Endothelial cell of umbilical vein (primary cell): ENCODE measurements around the gene SUMF1. TPM values are rescaled to one million over a fixed set of nuclear protein-coding genes. Genes with fewer than 3 reads are reported as not detected.

Experiments
- BruUV-seq: library from RNA; stranded (reverse); fragments of 400-500 nt; replicated peaks from 2 replicates; lab custom pipeline; 2021; lab: Mats Ljungman, UMichigan
- CTCF ChIA-PET: fragments of 300-600, 350-600 bp; sonication (Branson Sonifier 250); formaldehyde crosslinking; loops from one replicate; lab custom pipeline; 2021; ENCODE audit warnings: antibody characterized with exemption, inconsistent platforms; lab: Charles Lee
- POLR2A ChIA-PET: fragments of 300-600, 350-600 bp; sonication (Branson Sonifier 250); formaldehyde crosslinking; loops from one replicate; lab custom pipeline; 2021; ENCODE audit warnings: antibody characterized with exemption, inconsistent platforms; lab: Charles Lee
- DNase-seq: peaks from one replicate; pipeline ENCODE4 v3.0.0-alpha.2; 2011; ENCODE audit warnings: low read depth, low spot score
- FAIRE-seq: peaks from 2 replicates; lab custom pipeline; 2011; peaks lifted over from hg19 to GRCh38; lab: Jason Lieb, UNC
- H2AFZ ChIP-seq: 2 replicates; pipeline ENCODE4 v1.6.0; 2012; ENCODE audit warnings: low read depth, low read length, control low read depth, inconsistent platforms
- H3K27ac ChIP-seq: 2 replicates; pipeline ENCODE4 v1.5.1; 2011; ENCODE audit warnings: low read depth, mild to moderate bottlenecking, control low read depth, low read length, moderate library complexity; ENCODE audit not compliant: insufficient read depth
- H3K27me3 ChIP-seq, 2 experiments: 2 replicates each; pipeline versions ENCODE4 v1.6.0 to v1.6.1; 2011; ENCODE audit warnings: low read length in 2 of 2, mixed read lengths in 1 of 2; ENCODE audit not compliant: control insufficient read depth in 2 of 2, insufficient read depth in 2 of 2
- H3K36me3 ChIP-seq, 2 experiments: 2 replicates in 1 of 2; 3 replicates in 1 of 2; pipeline ENCODE4 v1.5.1; 2011; ENCODE audit warnings: low read length in 2 of 2, mild to moderate bottlenecking in 1 of 2, moderate library complexity in 1 of 2; ENCODE audit not compliant: control insufficient read depth in 2 of 2, insufficient read depth in 2 of 2; ENCODE audit errors: extremely low read depth in 1 of 2
- H3K4me1 ChIP-seq: 3 replicates; pipeline ENCODE4 v1.5.1; 2011; ENCODE audit warnings: mild to moderate bottlenecking, low read length; ENCODE audit not compliant: control insufficient read depth, insufficient read depth; ENCODE audit errors: extremely low read depth
- H3K4me2 ChIP-seq: 2 replicates; pipeline ENCODE4 v1.6.1; 2011; ENCODE audit warnings: low read length, control low read depth, mixed read lengths; ENCODE audit not compliant: insufficient read depth
- H3K4me3 ChIP-seq, 3 experiments: fragments of 200-600 bp in 1 of 3; sonication (generic), shearing (Covaris generic) in 1 of 3; replicated peaks in 1 of 3; 2 replicates each; pipeline ENCODE4 v1.5.1; 2011 to 2016; ENCODE audit warnings: control low read depth in 3 of 3, low read length in 3 of 3, mild to moderate bottlenecking in 2 of 3, inconsistent platforms in 1 of 3, low read depth in 1 of 3, moderate library complexity in 1 of 3; ENCODE audit not compliant: insufficient read depth in 1 of 3
- H3K79me2 ChIP-seq: 2 replicates; pipeline ENCODE4 v1.6.0; 2012; ENCODE audit warnings: low read length, inconsistent platforms; ENCODE audit not compliant: control insufficient read depth, insufficient read depth
- H3K9ac ChIP-seq: replicated peaks from 2 replicates; pipeline ENCODE3; 2011; ENCODE audit warnings: low read length, control low read depth; ENCODE audit not compliant: insufficient read depth; ENCODE audit errors: extremely low read depth
- H3K9me1 ChIP-seq: replicated peaks from 3 replicates; pipeline ENCODE4 v1.6.0; 2011; ENCODE audit warnings: mild to moderate bottlenecking, low read length; ENCODE audit not compliant: control insufficient read depth, insufficient read depth; ENCODE audit errors: extremely low read depth
- H3K9me3 ChIP-seq: replicated peaks from 2 replicates; pipeline ENCODE4 v1.5.1; 2012; ENCODE audit warnings: low read length, inconsistent platforms; ENCODE audit not compliant: control insufficient read depth, insufficient read depth
- H4K20me1 ChIP-seq: replicated peaks from 2 replicates; pipeline ENCODE3; 2011; ENCODE audit warnings: mild to moderate bottlenecking, low read length; ENCODE audit not compliant: control insufficient read depth, insufficient read depth; ENCODE audit errors: extremely low read depth
- EZH2 ChIP-seq: IDR thresholded peaks from 2 replicates; pipeline ENCODE4 v1.6.1; 2012; ENCODE audit warnings: borderline replicate concordance, low read depth, mild to moderate bottlenecking, moderate library complexity, low read length, inconsistent platforms; ENCODE audit not compliant: severe bottlenecking
- FOS ChIP-seq: IDR thresholded peaks from 2 replicates; pipeline ENCODE4 v1.6.1; 2011; ENCODE audit warnings: mild to moderate bottlenecking, low read length, moderate library complexity, borderline replicate concordance; ENCODE audit not compliant: insufficient read depth
- GATA2 ChIP-seq: IDR thresholded peaks from 2 replicates; pipeline ENCODE4 v1.7.0; 2011; ENCODE audit warnings: low read depth, mild to moderate bottlenecking, moderate library complexity, mixed read lengths, low read length; ENCODE audit not compliant: insufficient read length, insufficient read depth
- JUN ChIP-seq: IDR thresholded peaks from 2 replicates; pipeline ENCODE4 v1.6.1; 2011; ENCODE audit warnings: borderline replicate concordance, low read depth; ENCODE audit not compliant: insufficient read length, insufficient read depth
- MYC ChIP-seq: IDR thresholded peaks from one replicate; pipeline ENCODE4 v1.6.1; 2011; ENCODE audit warnings: mild to moderate bottlenecking, low read depth, low read length
- POLR2A ChIP-seq: IDR thresholded peaks from 2 replicates; pipeline ENCODE4 v1.6.1; 2012; ENCODE audit warnings: low read depth, mild to moderate bottlenecking, control low read depth, low read length
- POLR2AphosphoS5 ChIP-seq: IDR thresholded peaks from 2 replicates; pipeline ENCODE4 v1.6.1; 2012; ENCODE audit warnings: low read depth, mild to moderate bottlenecking, control low read depth, low read length, moderate library complexity; ENCODE audit not compliant: insufficient read depth
- dilution Hi-C: fragments of 300-500 bp; cut with MboI; formaldehyde crosslinking; loops from one replicate; pipeline ENCODE4 v1.15.0; 2019; ENCODE audit warnings: low sequenced_read_pairs; ENCODE audit not compliant: extremely low pct_ligation_motif_present
- intact Hi-C: fragments of 100-400 bp; cut with micrococcal nuclease; formaldehyde crosslinking; loops from one replicate; pipeline ENCODE4 v1.10.0; 2022
- polyA plus RNA-seq, 4 experiments: library from polyadenylated mRNA; depleted of rRNA in 3 of 4; stranded (reverse) in 3 of 4; unstranded in 1 of 4; fragments of >200 nt; gene quantifications; 2 replicates each; pipeline versions ENCODE4 v1.2.1 to v1.2.3, GENCODE V29; 2011 to 2012; ENCODE audit warnings: missing spikeins in 1 of 4
- total RNA-seq: library from RNA; stranded (reverse); gene quantifications from 2 replicates; pipeline ENCODE4 v1.2.3, GENCODE V29; 2021
- TF ChIP-seq, protein P1 (sequence below): IDR thresholded peaks from 2 replicates; pipeline ENCODE4 v1.6.1; 2011; ENCODE audit not compliant: insufficient read depth, insufficient read length
- TF ChIP-seq, protein P2 (sequence below), 2 donors: IDR thresholded peaks; 1 replicate in 1 of 2; 2 replicates in 1 of 2; pipeline ENCODE4 v1.5.1; 2011; ENCODE audit warnings: low read length in 2 of 2, mild to moderate bottlenecking in 2 of 2, moderate library complexity in 2 of 2, control low read depth in 1 of 2, inconsistent platforms in 1 of 2, low read depth in 1 of 2; ENCODE audit not compliant: insufficient read depth in 1 of 2; ENCODE audit errors: extremely low read depth in 1 of 2

SUMF1 gene
- total and polyA plus RNA-seq, 2 donors (not counting 3 experiments of a cell fraction or from before 2014, with no cell fraction given) = 31.5 to 46.8 TPM

DNA sequence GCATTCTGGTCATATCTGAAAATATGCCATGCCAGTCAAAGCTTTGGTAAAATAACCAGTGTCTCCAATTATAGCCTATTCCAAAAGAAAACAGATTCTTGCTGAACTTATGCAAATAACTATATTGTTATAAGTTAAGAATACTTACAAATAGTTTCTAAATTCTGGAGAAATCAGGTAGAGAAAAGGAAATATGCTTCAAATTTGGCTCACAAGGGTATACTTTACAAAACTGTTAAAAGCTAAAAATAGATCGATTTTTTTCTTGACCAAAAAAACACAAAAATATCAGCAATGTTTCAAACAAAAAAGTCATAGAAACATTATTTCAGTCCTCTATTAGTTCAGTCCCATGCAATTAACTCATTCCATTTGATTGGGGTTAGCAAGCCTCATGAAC is 140.2 kb downstream of the SUMF1 start:
- no peaks in the 10 kb centered on the region for H3K36me3 ChIP-seq
- no peaks in the 10 kb centered on the region for H3K79me2 ChIP-seq
- TF ChIP-seq, protein P1, sequence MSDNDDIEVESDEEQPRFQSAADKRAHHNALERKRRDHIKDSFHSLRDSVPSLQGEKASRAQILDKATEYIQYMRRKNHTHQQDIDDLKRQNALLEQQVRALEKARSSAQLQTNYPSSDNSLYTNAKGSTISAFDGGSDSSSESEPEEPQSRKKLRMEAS = no peak
- TF ChIP-seq EZH2 (no peak), MYC (no peak), POLR2AphosphoS5 (no peak), JUN (no peak), POLR2A (no peak), GATA2 (no peak), FOS (no peak)
- TF ChIP-seq, protein P2, sequence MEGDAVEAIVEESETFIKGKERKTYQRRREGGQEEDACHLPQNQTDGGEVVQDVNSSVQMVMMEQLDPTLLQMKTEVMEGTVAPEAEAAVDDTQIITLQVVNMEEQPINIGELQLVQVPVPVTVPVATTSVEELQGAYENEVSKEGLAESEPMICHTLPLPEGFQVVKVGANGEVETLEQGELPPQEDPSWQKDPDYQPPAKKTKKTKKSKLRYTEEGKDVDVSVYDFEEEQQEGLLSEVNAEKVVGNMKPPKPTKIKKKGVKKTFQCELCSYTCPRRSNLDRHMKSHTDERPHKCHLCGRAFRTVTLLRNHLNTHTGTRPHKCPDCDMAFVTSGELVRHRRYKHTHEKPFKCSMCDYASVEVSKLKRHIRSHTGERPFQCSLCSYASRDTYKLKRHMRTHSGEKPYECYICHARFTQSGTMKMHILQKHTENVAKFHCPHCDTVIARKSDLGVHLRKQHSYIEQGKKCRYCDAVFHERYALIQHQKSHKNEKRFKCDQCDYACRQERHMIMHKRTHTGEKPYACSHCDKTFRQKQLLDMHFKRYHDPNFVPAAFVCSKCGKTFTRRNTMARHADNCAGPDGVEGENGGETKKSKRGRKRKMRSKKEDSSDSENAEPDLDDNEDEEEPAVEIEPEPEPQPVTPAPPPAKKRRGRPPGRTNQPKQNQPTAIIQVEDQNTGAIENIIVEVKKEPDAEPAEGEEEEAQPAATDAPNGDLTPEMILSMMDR (IDR thresholded peaks at IDR 0.05; ENCODE audit: extremely low read depth in 1 of 2, insufficient read depth in 1 of 2, low read depth in 1 of 2, low read length in 2 of 2) = no peak
- CTCF ChIA-PET = interaction anchor here (2.1 kb wide), 1 partner anchor 24 kb away, joined by 10 read pairs; no protein-coding TSS in a partner anchor
- H3K9ac ChIP-seq = no peak overlapping the region
- intact Hi-C loops = no loop called here
- no peaks in the 10 kb centered on the region for H3K27me3 ChIP-seq
- H3K4me2 ChIP-seq = no peak overlapping the region
- no TSS peak for BruUV-seq
- no peaks in the 10 kb centered on the region for H4K20me1 ChIP-seq
- dilution Hi-C loops = no loop called here
- H3K4me3 ChIP-seq = no peak overlapping the region
- no peak for DNase-seq
- no peaks in the 10 kb centered on the region for H3K9me1 ChIP-seq
- no peak overlapping the region for H3K27ac ChIP-seq
- POLR2A ChIA-PET = no interaction called here
- H3K9me3 ChIP-seq = no peaks in the 10 kb centered on the region
- no peak overlapping the region for H2AFZ ChIP-seq
- no peak for FAIRE-seq
- no peaks in the 10 kb centered on the region for H3K4me1 ChIP-seq
